NB4 (cell line): ENCODE measurements around the gene PTCSC3.

Experiments used
- POLR2A ChIP-seq: IDR thresholded peaks from 2 replicates; pipeline ENCODE4 v1.6.1; 2011; ENCODE audit warnings: mild to moderate bottlenecking; ENCODE audit not compliant: insufficient read length; ENCODE audit errors: extremely low read depth
- TF ChIP-seq, protein P1 (sequence below): IDR thresholded peaks from one replicate; pipeline ENCODE4 v1.5.1; 2012; ENCODE audit warnings: low read depth, low read length

DNA sequence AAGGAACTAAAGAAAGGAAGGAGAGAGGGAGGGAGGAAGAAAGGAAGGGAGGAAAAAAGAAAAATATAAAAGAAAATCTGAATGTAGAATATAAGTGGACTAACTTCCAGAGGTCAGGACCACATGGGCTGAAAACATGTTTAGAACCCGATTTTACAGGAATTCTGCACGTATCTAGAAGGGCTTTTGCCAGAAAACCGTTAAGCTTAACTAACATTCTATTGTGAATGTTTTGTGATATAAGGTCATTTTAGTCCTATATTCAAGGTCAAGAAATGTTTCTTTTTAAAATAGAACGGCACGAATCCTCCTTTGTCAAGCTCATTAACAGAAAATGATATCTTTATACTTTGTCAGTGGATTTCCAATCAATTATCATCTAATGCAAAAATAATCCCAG is 13.1 kb downstream of the PTCSC3 start:
- TF ChIP-seq, protein P1, sequence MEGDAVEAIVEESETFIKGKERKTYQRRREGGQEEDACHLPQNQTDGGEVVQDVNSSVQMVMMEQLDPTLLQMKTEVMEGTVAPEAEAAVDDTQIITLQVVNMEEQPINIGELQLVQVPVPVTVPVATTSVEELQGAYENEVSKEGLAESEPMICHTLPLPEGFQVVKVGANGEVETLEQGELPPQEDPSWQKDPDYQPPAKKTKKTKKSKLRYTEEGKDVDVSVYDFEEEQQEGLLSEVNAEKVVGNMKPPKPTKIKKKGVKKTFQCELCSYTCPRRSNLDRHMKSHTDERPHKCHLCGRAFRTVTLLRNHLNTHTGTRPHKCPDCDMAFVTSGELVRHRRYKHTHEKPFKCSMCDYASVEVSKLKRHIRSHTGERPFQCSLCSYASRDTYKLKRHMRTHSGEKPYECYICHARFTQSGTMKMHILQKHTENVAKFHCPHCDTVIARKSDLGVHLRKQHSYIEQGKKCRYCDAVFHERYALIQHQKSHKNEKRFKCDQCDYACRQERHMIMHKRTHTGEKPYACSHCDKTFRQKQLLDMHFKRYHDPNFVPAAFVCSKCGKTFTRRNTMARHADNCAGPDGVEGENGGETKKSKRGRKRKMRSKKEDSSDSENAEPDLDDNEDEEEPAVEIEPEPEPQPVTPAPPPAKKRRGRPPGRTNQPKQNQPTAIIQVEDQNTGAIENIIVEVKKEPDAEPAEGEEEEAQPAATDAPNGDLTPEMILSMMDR, result no peak
- TF ChIP-seq POLR2A, result no peak
